Activated T-helper 17 cell treated with anti-CD3 and anti-CD28 coated beads, Interleukin-2, amount 50 U/mL, for 72 hours (primary cell): ENCODE measurements around the gene PLEKHB1. TPM values are rescaled to one million over a fixed set of nuclear protein-coding genes. Genes with fewer than 3 reads are reported as not detected.

Experiments
- ATAC-seq: fragments of 150-1000 bp; cut with Tn5 transposase; replicated peaks from 2 replicates; pipeline ENCODE4 v1.10.0; 2021; ENCODE audit warnings: mild to moderate bottlenecking, moderate library complexity
- H3K27ac Mint-ChIP-seq: one replicate; pipeline ENCODE4 v1.8.0; 2022; ENCODE audit warnings: mixed read lengths
- H3K27me3 Mint-ChIP-seq: one replicate; pipeline ENCODE4 v1.8.0; 2022; ENCODE audit warnings: mixed read lengths
- H3K36me3 Mint-ChIP-seq: one replicate; pipeline ENCODE4 v1.8.0; 2022; ENCODE audit warnings: low read depth, mild to moderate bottlenecking, mixed read lengths
- H3K4me1 Mint-ChIP-seq: one replicate; pipeline ENCODE4 v1.8.0; 2022; ENCODE audit warnings: mixed read lengths
- H3K4me3 Mint-ChIP-seq: one replicate; pipeline ENCODE4 v1.8.0; 2022; ENCODE audit warnings: mild to moderate bottlenecking, mixed read lengths
- H3K9me3 Mint-ChIP-seq: one replicate; pipeline ENCODE4 v1.8.0; 2022; ENCODE audit warnings: mixed read lengths
- total RNA-seq, 2 donors: library from RNA; stranded (reverse); gene quantifications; one replicate each; pipeline ENCODE4 v1.2.3, GENCODE V29; 2022

The PLEKHB1 gene
- total RNA-seq, 2 donors from 2014 or later, result 9.7 to 11.9 TPM

DNA sequence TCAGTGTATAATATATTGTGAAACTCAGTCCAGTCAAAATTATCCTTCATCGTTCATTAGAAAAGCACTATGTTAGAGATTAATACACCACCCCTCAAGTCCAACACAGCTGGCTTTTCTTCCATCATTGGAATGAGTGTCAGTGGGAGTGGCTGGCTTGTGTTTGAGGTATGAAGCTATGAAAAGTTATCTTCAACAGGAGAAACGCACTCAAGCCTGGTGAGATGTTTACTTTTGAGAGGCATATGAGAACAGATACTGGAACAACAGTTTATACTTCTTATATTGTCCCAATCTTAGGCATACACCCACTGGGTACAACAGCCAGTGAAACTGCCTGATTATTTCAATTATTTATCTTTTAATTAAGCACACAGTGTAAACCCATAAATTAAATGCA, 34.3 kb downstream of the PLEKHB1 start:
- Mint-ChIP-seq H3K36me3 (peaks cover 84% of the 10 kb centered on the region), H3K4me3 (no peak overlapping the region), H3K4me1 (no peaks in the 10 kb centered on the region), H3K9me3 (no peaks in the 10 kb centered on the region), H3K27me3 (no peaks in the 10 kb centered on the region), H3K27ac (no peak overlapping the region)
- ATAC-seq, result no peak

DNA sequence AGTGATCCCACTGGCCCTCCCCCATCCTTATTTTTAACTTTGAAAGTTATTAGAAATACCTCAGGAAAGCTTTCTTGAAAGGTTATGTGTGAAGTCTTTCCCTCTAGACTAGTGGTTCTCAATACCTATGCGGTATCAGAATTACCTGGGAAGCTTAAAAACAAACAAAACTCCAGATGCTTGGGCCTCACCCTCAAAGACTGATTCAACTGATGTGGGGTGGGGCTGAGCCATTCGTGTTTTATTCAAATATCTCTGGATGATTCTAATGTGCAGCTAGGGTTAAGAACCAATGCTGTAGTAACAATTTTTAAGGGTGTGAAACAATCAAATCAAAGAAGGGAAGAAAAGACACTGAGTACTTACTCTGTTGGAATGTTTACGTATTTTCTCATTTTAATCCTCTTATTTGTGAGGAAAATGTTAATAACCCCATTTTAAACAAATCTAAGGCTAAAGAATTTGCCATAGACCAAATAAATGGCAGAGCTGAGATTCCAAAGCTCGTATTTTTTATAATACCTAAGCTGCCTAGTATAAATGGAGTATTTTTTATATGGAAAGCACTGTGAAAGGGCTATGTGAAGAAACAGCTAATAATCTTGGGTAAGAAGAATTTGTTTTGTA, 47.6 kb downstream of the PLEKHB1 start:
- no peak for ATAC-seq
- Mint-ChIP-seq H3K4me1 (no peaks in the 10 kb centered on the region), H3K27ac (no peak overlapping the region), H3K27me3 (no peaks in the 10 kb centered on the region), H3K36me3 (peaks cover 76% of the 10 kb centered on the region), H3K9me3 (no peaks in the 10 kb centered on the region), H3K4me3 (no peak overlapping the region)

DNA sequence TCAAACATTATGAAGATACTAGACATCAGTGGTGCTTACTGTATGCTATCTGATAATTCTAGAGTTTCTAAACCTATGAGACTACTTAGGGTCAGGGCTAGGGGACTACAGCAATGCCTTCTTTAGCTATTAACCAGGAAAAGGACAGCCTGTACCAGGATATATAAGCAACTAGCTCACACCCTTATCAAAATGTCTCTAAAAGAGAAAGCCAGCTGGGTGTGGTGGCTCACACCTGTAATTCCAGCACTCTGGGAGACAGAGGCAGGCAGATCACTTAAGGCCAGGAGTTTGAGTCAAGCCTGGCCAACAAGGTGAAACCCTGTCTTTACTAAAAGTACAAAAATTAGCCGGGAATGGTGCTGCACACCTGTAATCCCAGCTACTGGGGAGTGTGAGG, 58.7 kb downstream of the PLEKHB1 start:
- H3K36me3 Mint-ChIP-seq, result peaks cover 83% of the 10 kb centered on the region
- no peak overlapping the region for H3K27ac Mint-ChIP-seq
- no peaks in the 10 kb centered on the region for H3K27me3 Mint-ChIP-seq
- no peak overlapping the region for H3K4me3 Mint-ChIP-seq
- no peak for ATAC-seq
- H3K9me3 Mint-ChIP-seq, result no peaks in the 10 kb centered on the region
- no peaks in the 10 kb centered on the region for H3K4me1 Mint-ChIP-seq

DNA sequence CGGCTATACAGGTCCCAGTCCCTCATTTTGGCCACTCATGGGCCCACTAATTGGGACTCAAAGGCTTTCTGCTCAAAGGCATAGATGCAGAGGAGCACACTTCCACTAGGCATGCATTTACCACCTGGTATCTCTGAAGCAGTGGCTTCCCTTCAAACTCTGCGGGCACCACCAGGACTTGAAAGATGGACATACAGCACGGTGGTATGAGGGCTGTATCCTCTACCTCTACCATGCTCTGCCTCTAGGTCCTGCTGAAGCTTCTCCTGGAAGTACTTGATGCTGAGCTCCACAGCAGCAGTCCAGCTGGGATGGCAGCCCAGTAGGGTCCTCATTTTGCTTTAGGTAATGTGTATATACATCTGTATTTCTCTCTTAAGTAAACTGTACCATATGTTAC, 64.6 kb downstream of the PLEKHB1 start:
- H3K9me3 Mint-ChIP-seq, result no peaks in the 10 kb centered on the region
- H3K4me3 Mint-ChIP-seq, result no peak overlapping the region
- no peak overlapping the region for H3K27ac Mint-ChIP-seq
- ATAC-seq, result no peak
- no peaks in the 10 kb centered on the region for H3K27me3 Mint-ChIP-seq
- H3K4me1 Mint-ChIP-seq, result peaks cover under 1% of the 10 kb centered on the region
- H3K36me3 Mint-ChIP-seq, result peaks cover 75% of the 10 kb centered on the region

Other genes with a start within 250 kb of the PLEKHB1 start
- 10 to 100 TPM; 16.0 to 33.2 TPM for gene FAM168A, start 48.5 kb upstream of the PLEKHB1 start, total RNA-seq
- gene RAB6A, start 114.5 kb downstream of the PLEKHB1 start, total RNA-seq, result 100 to 1,000 TPM in 1 of 2 donors, 10 to 100 TPM in 1; 78.6 to 113 TPM
- 10 to 100 TPM; 28.1 to 39.6 TPM for gene MRPL48, start 141.3 kb downstream of the PLEKHB1 start, total RNA-seq
- gene COA4, start 230.3 kb downstream of the PLEKHB1 start, total RNA-seq, result 100 to 1,000 TPM in 1 of 2 donors, 10 to 100 TPM in 1; 56.2 to 104 TPM
- gene PAAF1, start 230.4 kb downstream of the PLEKHB1 start, total RNA-seq, result 10 to 100 TPM; 32.0 to 40.6 TPM